Stimulated activated CD8-positive, alpha-beta memory T cell treated with anti-CD3 and anti-CD28 coated beads, Interleukin-12 subunit alpha, Interleukin-12 subunit beta, amount 100 ng/mL, for 4 hours (primary cell): ENCODE measurements around the gene PARD3B.
"Not testable (repeated sequence)": the region's sequence is repeated elsewhere in the genome, so short reads cannot be mapped to it uniquely, and the experiment has no call there.

Source experiments
- DNase-seq: peaks from one replicate; pipeline ENCODE4 v3.0.0-alpha.2; 2020; ENCODE audit warnings: low read depth

PARD3B gene

GRCh38 chr2:205463466-205464025, 918.3 kb downstream of the PARD3B start:
- DNase-seq: no peak

GRCh38 chr2:205464681-205465080, 919.4 kb downstream of the PARD3B start:
- DNase-seq: no peak

- DNase-seq: no peak
Measured at GRCh38 chr2:205465791-205466190, 920.5 kb downstream of the PARD3B start.

- DNase-seq: no peak
Measured at GRCh38 chr2:205471776-205472175, 926.5 kb downstream of the PARD3B start.

GRCh38 chr2:205473791-205474190, 928.5 kb downstream of the PARD3B start:
- DNase-seq: no peak

- no peak for DNase-seq
Measured at GRCh38 chr2:205474741-205475415, 929.6 kb downstream of the PARD3B start.

- DNase-seq: no peak
Measured at GRCh38 chr2:205475416-205475768, 930.1 kb downstream of the PARD3B start.

- no peak for DNase-seq
Measured at GRCh38 chr2:205477016-205477705, 931.9 kb downstream of the PARD3B start.

GRCh38 chr2:205481861-205482260, 936.6 kb downstream of the PARD3B start:
- no peak for DNase-seq

GRCh38 chr2:205482399-205483081, 937.3 kb downstream of the PARD3B start:
- DNase-seq: no peak

- no peak for DNase-seq
Measured at GRCh38 chr2:205483095-205483494, 937.8 kb downstream of the PARD3B start.

GRCh38 chr2:205484215-205484614, 938.9 kb downstream of the PARD3B start:
- no peak for DNase-seq

GRCh38 chr2:205484764-205485163, 939.5 kb downstream of the PARD3B start:
- DNase-seq: no peak

- not testable (repeated sequence) for DNase-seq
Measured at GRCh38 chr2:205493528-205493927, 948.3 kb downstream of the PARD3B start.

- DNase-seq: no peak
Measured at GRCh38 chr2:205494537-205495235, 949.4 kb downstream of the PARD3B start.

GRCh38 chr2:205495819-205496218, 950.5 kb downstream of the PARD3B start:
- DNase-seq: no peak

- no peak for DNase-seq
Measured at GRCh38 chr2:205496370-205496769, 951.1 kb downstream of the PARD3B start.

GRCh38 chr2:205496772-205497171, 951.5 kb downstream of the PARD3B start:
- no peak for DNase-seq

GRCh38 chr2:205499006-205499405, 953.7 kb downstream of the PARD3B start:
- no peak for DNase-seq

- no peak for DNase-seq
Measured at GRCh38 chr2:205500065-205500464, 954.8 kb downstream of the PARD3B start.

GRCh38 chr2:205500951-205501350, 955.7 kb downstream of the PARD3B start:
- DNase-seq: no peak

- no peak for DNase-seq
Measured at GRCh38 chr2:205501826-205502225, 956.6 kb downstream of the PARD3B start.
